Activated CD4-positive, alpha-beta T cell treated with anti-CD3 and anti-CD28 coated beads for 1 hour (primary cell): ENCODE results near the gene DNHD1.

Experiments used
- DNase-seq: peaks from one replicate; pipeline ENCODE4 v3.0.0-alpha.2; 2020

The DNHD1 gene

GRCh38 chr11:6601041-6601461 lies 104.0 kb downstream of the DNHD1 start:
- DNase-seq, result no peak

- DNase-seq, result no peak
Measured at GRCh38 chr11:6602096-6602940, 105.2 kb downstream of the DNHD1 start.

GRCh38 chr11:6603287-6604080 lies 106.4 kb downstream of the DNHD1 start, which contains the start of the genes ILK and RRP8:
TSS of gene ILK (plus strand) at chr11:6603774. CDS start at chr11:6604272, 498 bp downstream.
TSS of gene RRP8 (minus strand) at chr11:6603616. CDS start at chr11:6603502, 114 bp downstream.
- DNase-seq, result peak; percentile 78

GRCh38 chr11:6604081-6604626 lies 107.1 kb downstream of the DNHD1 start:
- DNase-seq, result peak; percentile 48

GRCh38 chr11:6604790-6605189 lies 107.7 kb downstream of the DNHD1 start:
- DNase-seq, result no peak

- no peak for DNase-seq
Measured at GRCh38 chr11:6606471-6607189, 109.5 kb downstream of the DNHD1 start.

- no peak for DNase-seq
Measured at GRCh38 chr11:6607190-6607795, 110.2 kb downstream of the DNHD1 start.

GRCh38 chr11:6608011-6608410 lies 110.9 kb downstream of the DNHD1 start:
- DNase-seq, result no peak

- no peak for DNase-seq
Measured at GRCh38 chr11:6608726-6609501, 111.8 kb downstream of the DNHD1 start.

- no peak for DNase-seq
Measured at GRCh38 chr11:6609502-6610015, 112.5 kb downstream of the DNHD1 start.

- DNase-seq, result no peak
Measured at GRCh38 chr11:6610591-6610990, 113.5 kb downstream of the DNHD1 start.

GRCh38 chr11:6611092-6611962 lies 114.2 kb downstream of the DNHD1 start:
- DNase-seq, result peak; percentile 24

GRCh38 chr11:6611963-6612212 lies 114.8 kb downstream of the DNHD1 start:
- DNase-seq, result no peak

GRCh38 chr11:6612213-6613041 lies 115.3 kb downstream of the DNHD1 start, which contains the start of gene TAF10:
TSS of gene TAF10 (minus strand) at chr11:6612216. CDS start at chr11:6612189, 27 bp downstream.
- DNase-seq, result peak; percentile 91

GRCh38 chr11:6613496-6613895 lies 116.4 kb downstream of the DNHD1 start:
- no peak for DNase-seq

- DNase-seq, result no peak
Measured at GRCh38 chr11:6614446-6614845, 117.4 kb downstream of the DNHD1 start.

- DNase-seq, result no peak
Measured at GRCh38 chr11:6615046-6615445, 118.0 kb downstream of the DNHD1 start.

GRCh38 chr11:6615882-6616585 lies 119.0 kb downstream of the DNHD1 start:
- no peak for DNase-seq
